Fibroblast of skin of left biceps (primary cell): ENCODE measurements around the gene OR4K1.
"Not testable (repeated sequence)": the region's sequence is repeated elsewhere in the genome, so short reads cannot be mapped to it uniquely, and the experiment has no call there.

Experiments used
- DNase-seq, 2 experiments: peaks; one replicate each; pipeline ENCODE4 v3.0.0-alpha.2; 2013; ENCODE audit warnings: low read depth in 2 of 2

OR4K1 gene, protein sequence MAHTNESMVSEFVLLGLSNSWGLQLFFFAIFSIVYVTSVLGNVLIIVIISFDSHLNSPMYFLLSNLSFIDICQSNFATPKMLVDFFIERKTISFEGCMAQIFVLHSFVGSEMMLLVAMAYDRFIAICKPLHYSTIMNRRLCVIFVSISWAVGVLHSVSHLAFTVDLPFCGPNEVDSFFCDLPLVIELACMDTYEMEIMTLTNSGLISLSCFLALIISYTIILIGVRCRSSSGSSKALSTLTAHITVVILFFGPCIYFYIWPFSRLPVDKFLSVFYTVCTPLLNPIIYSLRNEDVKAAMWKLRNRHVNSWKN

DNA sequence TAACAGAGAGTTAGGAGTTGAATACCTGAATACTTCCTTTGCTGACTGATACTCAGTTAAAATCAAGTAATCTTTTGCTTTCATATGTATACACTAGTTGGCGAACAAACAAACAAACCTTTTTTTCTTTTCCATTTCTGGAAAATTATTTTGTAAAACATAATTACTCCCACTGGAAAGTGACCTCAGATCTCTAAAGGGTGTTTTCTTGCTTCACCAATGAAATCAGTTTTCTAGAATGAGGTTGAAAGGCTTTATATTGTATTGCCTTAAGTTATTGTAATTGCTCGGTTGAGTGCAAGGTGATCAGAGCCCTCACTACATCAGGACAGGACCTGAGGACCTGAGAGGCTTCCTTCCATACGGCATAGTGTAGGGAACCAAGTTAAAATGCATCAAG lies at the start of gene OR4K1:
OR4K1 (plus strand) TSS at position 301 of the 400 bp plus-strand sequence. CDS start 4,750 bp downstream, outside the sequence.
- no peak for DNase-seq

DNA sequence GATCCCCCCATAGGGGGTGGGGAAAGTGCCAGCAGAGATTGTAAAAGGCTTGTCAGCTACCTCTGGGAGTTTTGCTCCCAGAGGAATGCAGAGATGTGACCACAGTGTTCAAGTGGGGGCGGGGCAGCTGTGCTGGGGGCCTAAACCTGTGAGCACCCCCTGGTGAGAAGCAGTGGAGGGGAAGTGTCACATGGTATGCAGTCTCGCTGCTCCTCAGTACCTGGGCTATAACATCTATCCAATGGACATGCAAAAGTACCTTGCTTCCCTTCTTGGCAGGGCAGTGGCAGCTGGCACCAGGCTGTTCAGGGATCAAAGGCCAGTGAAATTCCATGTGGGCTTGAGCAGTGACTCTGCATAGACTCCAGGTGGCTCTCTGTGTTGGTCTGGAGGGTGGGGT lies 35.4 kb upstream of the OR4K1 start:
- no peak for DNase-seq

DNA sequence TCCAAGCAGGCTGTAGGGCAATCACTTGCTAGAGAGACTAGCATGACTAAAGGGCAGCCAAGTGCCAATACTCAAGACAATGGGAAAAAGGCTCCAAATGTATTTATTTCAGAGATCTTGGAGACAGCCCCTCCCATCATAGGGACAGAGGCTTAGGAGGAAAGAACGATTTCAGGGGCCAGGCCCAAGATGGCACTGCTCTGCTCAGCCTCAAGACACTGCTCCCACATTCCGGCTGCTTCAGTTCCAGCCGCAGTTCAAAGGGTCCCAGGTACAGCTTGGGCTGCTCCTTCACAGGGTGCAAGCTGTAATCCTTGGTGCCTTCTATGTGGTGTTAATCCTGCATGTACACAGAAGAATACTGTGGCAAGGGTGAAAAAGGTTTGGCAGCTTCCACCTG lies 29.7 kb upstream of the OR4K1 start:
- no peak for DNase-seq

DNA sequence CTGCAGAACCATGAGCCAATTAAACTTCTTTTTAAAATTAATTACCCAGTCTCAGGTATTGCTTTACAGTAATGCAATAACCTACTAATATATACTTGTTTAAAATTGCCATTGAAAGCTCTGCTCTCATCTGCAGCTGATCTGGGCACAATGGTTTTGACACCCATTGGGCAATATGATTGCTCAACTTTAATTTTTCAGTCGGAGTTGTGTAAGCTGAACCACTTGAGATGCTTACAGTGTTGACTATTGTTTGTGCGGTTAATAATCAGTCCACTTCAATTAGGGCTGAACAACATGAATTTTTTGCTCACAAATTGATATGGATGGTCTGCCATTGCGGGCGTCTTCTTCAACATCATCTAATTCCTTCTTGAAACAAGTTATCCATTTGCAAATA lies 28.3 kb upstream of the OR4K1 start:
- DNase-seq: no peak

DNA sequence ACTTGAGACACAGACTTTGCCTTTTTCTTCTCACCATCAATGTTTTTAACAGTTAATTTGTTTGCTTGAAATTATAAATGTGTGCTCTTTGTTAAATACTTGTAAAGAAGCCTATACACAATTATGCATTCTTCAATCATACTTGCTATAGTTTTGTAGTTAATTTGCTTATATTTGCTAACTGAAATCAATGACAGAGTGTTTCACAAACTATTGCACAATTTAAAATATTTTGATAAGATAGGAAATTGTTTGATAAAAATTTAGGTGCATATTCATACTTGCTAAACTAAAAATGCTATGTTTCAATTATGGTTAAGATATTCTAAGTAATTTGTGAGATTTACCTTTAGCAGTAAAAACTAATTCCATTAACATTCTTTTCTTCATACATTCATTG lies 24.1 kb upstream of the OR4K1 start:
- no peak for DNase-seq

DNA sequence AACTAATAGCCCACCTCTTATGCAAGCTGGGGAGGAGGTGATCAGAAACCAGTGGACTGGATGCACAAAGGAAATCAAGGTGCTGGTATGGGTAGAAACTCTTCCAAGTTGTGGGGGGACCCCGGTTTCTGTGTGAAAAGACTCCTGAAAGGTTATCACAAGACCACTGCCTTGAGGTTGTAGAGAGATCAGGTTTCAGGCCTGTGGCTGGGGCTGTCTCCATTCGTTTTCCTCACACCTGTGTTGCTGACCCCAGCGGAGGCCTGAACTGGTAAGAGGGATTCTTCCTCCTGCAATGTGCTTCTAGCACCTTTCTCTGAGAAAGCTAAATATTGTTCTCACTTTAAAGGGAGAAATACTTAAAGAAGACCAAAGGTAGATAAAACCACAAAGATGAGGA lies 19.6 kb upstream of the OR4K1 start:
- DNase-seq: no peak

DNA sequence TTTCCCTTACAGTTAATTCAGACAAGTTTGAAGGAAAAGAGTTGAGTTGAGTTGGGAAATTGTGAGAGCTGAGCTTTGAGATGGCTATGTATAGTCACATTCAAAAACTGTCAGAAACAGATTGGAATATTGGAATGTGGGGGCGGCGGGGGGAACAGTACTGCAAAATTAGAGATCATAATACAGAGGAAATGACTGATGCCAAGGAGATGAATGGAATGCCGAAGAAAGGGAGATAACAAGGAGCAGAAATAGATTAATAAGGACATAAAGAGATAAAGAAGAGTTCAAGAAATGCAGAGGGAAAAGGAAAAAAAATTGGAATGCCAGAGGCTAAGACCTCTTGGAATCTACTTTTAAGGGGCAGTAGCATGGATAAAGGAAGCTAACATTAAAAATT lies 13.5 kb upstream of the OR4K1 start:
- DNase-seq: no peak

DNA sequence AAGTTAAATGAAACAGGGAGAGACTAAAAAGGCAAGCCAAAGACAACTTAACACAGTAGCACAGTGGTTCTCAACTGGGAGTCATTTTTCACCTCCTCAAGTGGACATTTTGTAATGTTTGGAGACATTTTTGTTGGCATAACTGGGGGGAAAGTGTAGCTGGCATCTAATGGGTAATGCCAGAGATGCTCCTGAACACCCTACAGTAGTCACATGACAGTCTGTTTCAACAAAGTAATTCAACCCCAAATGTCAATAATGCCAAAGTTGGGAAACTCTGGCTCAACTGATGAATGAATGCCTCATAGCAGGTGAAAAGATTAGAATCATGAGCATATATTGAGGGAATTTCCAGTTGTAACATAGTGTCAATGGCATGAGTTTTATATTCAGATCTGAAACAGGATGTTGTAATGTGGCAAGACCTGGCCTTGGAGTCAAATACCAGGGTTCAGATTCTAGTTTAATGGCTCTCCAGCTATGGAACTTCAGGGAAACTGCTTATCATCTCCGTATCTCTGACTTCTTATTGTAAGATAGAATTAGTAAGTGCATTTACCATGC lies 12.7 kb upstream of the OR4K1 start:
- no peak for DNase-seq

DNA sequence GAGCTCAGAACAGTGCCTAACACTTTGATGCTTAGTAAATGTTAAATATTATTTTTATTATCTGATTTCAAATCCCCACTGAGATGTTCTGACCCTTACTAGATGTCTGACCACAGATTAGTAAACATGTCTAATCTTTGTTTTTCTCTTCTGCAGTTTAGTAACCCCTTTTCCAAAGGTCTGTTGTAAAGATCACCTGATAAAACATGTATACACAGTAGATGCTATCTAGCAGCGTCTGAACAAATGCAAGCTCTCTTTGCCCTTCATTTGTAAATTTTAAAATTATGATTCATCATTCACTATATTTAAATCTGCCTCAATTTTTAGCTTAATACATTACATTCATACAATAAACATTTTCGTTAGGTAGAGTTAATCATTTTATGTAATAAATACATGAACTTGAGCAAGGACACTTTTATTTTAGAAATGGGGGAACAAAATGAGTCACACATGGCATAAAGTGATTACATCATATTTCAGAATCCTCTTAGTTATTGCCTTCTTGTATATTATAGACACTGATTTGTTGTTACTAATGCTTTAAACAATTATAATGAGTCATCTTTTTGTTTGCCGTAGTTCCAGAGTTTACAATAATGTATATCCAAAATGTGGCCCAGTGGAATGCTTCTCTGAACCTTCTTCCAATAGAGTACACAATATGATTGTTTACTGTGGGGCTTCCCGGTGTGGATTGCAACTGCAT lies 12.0 kb upstream of the OR4K1 start:
- DNase-seq: no peak

DNA sequence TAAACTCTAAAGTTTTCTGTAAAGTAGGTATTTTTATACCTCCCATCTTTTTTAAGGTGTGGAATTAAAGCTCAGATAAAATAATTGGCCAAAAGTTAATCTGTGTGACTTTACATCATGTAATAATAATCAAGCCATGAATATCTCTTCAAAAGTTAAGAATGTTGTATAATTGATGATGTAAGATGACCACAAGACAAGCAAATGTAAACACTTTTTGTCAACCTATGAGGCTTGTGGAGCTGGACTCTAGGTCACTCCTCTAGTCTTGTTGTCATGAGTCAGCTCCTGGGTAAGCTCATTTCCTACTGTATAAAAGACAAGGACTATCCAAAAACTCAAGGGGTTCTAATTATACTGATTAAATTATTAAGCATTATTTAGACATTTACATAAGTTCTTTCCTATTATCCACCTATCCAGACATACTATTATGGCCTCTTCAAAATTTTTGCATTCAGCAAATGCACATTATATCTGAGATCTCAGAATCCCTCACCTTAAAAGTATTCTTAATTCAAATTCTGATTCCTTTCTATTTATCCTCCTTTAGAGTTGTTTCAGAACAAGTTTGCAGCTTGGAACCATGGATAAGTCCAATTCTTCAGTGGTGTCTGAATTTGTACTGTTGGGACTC lies 10.6 kb upstream of the OR4K1 start, which contains the start of gene OR4K5:
OR4K5 (plus strand) TSS at position 587 of the 637 bp plus-strand sequence; CDS start at position 587, 0 bp downstream.
- DNase-seq: no peak

DNA sequence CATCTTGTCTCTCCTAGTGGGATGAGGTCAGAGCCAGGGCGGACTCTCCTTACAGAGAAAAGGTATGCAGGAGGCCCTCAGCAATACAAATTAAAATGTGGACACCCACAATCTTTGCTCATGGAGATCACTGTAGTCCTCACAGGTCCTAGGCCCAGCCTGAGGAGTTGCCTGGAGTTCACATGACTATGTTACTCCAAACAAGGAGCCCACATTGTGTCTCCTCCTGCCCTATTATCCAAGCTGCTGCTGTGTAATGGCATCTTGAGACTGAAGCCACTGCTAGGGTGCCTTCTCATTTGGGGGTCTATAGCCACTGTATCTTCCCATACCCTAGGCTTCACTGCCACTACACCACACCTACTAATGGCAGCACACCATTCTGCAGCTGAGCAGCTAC lies 11.0 kb downstream of the OR4K1 start:
- DNase-seq: no peak

DNA sequence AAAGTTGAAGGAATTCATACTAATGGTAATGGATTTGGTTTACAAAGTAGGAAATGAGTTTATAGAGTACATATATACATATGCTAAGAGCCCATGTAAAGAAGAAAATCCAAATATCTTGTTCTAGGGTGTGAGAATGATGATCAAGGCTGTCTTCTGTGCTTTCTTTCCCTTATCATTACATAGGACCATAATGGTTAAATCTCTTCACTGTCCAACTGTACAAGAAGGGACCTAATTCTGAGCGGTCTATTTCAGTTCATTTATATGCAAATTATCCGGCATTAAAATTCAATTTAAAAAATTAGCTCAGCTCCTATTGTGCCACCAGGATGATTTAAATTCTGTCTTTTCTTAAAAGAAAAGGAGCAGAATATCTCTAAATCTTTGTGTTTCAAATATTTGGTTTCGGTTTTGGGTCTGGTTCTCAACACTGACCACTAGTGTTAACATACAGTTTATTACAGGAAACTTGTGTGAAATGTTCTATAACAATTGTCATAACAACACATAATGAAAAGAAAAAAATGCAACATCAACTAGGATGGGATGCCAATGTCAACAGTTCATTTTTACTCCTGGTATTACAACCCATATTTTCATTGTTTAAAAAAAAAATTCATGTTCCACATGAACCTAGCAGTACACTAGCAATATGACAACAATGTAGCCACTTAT lies 16.8 kb downstream of the OR4K1 start:
- no peak for DNase-seq

DNA sequence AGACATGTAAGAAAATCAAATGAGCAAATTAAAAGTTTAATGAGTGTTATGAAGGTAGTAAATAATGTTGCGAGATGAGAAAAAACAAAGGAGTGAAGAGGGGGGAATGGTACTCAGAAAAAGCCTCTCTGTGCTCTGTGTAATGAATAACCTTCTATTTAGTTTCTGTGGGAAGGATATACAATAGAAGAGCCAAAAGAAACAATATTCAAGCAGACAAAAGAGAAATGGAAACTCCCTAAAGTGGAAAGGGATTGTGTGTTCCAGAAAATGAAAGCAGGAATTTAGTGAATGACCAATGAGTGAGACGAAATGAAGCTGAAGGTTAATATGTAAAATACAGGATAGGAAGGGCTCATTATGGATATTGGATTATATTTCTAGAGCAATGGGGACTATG lies 18.5 kb downstream of the OR4K1 start:
- no peak for DNase-seq

DNA sequence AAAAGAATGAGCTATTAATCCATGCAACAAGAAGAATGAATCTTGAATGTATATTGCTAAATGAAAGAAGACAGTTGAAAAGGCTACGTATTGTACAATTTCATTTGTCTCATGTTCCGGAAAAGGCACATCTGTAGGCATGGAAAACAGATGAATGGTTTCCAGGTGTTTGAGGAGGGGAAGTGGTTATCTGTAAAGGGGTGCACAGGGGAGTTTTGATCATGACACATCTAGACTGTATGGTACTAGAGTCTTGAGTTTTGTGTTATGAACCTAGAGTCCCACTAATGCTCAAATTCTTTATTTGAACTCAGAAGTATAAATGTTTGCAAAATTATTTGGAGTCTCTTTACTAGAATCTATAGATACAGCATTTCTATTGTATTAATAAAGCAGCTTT lies 39.0 kb downstream of the OR4K1 start:
- DNase-seq: not testable (repeated sequence)

DNA sequence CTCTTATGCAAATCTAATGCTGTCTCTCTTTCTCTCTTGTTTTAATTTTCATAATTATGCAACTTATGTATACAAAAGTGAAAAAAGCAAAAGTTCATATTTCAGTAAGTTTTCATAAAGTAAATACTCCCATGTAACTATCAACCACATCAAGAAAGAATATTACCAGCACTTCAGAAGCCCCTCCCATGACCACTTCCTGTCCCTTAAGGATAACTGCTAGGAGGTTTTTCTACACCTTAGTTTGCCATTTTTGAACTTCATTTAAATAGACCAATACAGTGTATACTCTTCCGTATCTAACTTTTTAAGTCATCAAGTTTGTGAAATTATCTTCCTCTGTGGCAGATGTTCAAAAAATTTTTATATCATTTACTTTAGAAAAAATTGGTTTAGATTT lies 44.1 kb downstream of the OR4K1 start:
- no peak for DNase-seq

DNA sequence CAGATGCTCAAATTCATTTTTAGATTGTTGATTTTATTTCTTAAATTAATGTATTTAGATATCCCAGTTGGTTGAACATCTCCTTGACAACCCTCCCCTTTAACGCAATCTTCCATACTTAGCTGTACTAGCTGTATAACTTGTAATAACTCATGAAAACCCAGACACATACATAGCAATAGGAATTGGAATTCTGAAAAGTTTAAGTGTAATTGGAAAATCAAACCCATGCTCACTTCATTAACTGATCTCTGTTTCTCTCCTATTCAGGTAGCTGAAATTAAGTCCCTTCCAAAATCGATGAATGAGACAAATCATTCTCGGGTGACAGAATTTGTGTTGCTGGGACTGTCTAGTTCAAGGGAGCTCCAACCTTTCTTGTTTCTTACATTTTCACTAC lies 44.6 kb downstream of the OR4K1 start, which contains the start of gene OR4K15:
OR4K15 (plus strand) TSS at position 301 of the 400 bp plus-strand sequence; CDS start at position 301, 0 bp downstream.
- no peak for DNase-seq
